Activated CD4-positive, alpha-beta T cell treated with anti-CD3 and anti-CD28 coated beads, Interleukin-2, amount 50 U/mL, for 1 hour (primary cell): ENCODE results near the gene RSPO1.

Source experiments
- DNase-seq: peaks from one replicate; pipeline ENCODE4 v3.0.0-alpha.2; 2020

The RSPO1 gene

DNA sequence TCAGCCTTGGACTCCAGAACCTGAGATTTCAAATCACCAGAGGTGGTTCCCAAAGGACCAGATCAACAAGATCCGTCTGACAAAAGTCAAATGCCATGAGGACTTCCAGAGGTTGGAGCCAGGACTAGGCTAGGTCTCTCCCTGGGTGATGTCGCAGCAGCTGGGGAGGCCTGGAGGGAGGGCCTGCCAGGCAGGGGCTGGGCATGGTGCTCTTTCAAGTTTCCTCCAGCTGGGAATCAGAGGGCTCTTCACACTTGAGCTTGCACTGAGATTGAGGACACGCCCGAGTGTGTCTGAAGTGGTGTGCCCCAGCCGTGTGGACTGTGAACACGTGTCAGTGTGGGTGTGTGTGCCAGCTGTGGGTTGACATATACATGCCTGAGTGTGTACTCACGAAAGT lies 21.3 kb upstream of the RSPO1 start:
- DNase-seq, result no peak

GRCh38 chr1:37655274-37655673 lies 20.6 kb upstream of the RSPO1 start:
- DNase-seq, result no peak

- no peak for DNase-seq
Observed at GRCh38 chr1:37653906-37654305, 19.2 kb upstream of the RSPO1 start.

DNA sequence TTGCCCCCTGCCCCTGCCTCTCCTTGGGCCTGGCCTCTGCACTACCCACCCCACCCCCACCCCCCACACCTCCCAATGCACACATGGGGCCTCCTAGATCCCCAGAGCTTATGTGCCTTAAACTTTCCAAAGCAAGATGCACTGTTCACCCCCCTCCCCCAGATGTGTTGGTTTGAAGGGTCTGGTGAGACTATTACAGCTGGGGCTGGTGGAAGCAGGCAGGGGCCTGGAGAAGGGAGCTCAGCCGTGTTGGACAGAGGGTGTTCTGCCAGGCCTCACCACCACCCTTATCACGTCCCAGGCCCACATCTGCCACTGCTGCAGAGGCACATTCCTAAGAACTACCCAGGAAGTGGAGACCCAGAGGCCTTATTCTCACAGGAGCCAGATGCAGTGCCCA lies 18.3 kb upstream of the RSPO1 start:
- DNase-seq, result no peak

DNA sequence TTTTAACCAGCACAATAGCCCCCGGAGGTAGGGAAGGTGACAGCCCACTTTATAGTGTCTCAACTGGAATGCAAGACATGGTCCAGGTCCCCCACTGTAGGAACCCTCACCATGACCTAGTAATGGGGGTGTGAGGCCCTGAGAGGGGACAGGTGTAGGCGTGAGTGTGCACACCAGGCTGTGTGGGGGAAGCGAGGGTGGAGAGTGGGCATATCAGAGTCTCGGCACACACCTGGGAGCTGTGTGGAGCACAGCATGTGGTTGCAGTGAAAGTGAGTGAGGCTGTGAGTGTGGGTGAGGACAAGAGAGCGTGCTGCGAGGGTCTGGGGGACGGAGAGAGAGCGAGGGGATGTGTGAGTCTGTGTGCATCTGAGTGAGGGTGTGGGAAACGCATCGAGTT lies 17.1 kb upstream of the RSPO1 start:
- DNase-seq, result no peak

DNA sequence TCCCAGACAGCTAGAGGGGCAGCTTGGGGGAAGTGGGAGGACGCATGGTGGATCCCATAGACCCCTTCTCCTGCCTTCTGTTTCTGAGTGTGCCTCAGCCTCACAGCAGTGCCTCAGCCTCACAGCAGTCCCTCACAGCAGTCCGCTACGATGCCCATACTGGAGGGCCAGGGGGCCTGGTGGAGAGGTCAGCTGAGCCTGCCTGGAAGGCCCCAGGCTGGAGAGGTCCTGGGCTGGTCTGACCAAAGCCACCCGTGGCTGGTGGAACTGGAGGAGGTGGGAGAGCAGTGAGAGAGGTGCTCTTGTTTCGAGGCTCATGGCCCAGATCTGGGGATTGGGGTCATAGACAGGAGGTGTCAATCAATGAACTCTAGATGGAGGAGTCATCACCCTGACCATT lies 16.0 kb upstream of the RSPO1 start:
- DNase-seq, result no peak

GRCh38 chr1:37650173-37650572 lies 15.5 kb upstream of the RSPO1 start:
- DNase-seq, result no peak

GRCh38 chr1:37647281-37647680 lies 12.6 kb upstream of the RSPO1 start:
- DNase-seq, result no peak

DNA sequence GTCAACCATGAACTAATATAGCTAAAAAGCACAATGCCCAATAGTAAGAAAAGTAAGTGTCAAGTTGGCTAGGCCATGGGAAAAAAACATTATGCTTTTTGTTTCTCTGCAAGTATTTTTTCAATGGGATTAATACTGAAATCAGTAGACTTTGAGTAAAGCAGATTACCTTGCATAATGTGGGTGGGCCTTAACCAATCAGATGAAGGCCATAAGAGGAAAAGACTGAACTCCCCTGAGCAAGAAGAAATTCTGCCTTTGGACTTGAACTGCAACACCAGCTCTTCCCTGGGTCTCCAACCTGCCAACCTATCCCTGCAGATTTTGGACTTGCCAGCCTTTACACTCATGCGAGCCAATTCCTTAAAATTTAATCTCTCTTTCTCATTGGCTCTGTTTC lies 6.4 kb upstream of the RSPO1 start:
- no peak for DNase-seq

DNA sequence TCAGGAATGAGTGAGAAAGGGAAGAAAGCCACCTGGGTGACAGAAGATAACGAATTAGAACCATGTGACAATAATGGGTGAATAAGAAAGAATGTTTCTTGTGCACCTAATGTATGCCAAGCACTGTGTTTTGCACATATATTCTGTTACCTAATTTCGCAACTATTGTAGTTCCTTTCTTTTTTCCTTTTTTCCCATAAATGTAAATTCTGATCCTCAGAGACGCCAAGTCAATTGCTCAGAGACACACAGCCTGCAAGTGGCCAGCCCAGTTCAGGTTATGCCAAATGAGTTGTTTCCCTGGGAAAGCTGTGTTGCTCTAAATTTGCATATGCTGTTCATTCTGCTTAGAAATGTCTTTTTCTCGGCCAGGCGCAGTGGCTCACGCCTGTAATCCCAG lies 1.7 kb upstream of the RSPO1 start:
- no peak for DNase-seq

- DNase-seq, result no peak
Observed at GRCh38 chr1:37634992-37635902, 555 bp upstream of the RSPO1 start.

DNA sequence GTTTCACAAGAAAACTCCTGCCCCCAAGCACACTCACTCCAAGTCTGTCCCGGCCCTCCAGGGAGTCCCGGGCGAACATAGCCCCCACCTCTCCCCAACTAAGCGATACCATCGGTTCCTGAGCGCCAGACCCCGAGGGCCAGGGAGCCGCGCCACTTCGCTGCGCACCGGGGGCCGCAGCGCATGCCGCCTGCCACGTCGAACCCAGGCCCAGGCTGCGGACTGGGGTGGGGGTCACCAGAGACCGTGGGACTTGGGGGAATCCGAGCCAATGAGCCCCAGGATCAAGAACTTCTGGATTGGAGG lies 801 bp downstream of the RSPO1 start:
- DNase-seq, result no peak

GRCh38 chr1:37633040-37633937 lies 1.4 kb downstream of the RSPO1 start:
- no peak for DNase-seq

DNA sequence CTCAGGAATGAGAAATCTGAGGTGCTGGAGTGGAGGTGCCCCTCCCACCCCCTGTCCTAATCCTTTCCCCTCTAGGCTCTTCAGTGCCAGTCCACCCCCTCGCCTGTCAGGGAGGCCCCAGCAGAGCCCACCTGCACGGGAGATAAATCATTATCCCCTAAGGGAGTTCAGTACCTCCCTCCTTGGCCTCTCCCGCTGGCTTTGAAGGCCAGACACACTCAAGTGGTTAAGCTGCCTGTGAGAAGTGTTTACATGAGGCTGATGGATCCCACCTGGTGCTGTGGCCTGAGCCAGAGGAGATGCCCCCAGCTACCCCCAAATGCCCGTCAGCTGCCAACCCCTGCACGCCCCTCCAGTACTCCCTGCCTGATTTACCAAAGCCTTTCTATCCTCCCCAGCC lies 3.7 kb downstream of the RSPO1 start:
- no peak for DNase-seq

GRCh38 chr1:37630426-37631028 lies 4.2 kb downstream of the RSPO1 start:
- no peak for DNase-seq

- no peak for DNase-seq
Observed at GRCh38 chr1:37629726-37630425, 4.8 kb downstream of the RSPO1 start.

- no peak for DNase-seq
Observed at GRCh38 chr1:37629008-37629407, 5.7 kb downstream of the RSPO1 start.

GRCh38 chr1:37628026-37628556 lies 6.6 kb downstream of the RSPO1 start:
- DNase-seq, result no peak

DNA sequence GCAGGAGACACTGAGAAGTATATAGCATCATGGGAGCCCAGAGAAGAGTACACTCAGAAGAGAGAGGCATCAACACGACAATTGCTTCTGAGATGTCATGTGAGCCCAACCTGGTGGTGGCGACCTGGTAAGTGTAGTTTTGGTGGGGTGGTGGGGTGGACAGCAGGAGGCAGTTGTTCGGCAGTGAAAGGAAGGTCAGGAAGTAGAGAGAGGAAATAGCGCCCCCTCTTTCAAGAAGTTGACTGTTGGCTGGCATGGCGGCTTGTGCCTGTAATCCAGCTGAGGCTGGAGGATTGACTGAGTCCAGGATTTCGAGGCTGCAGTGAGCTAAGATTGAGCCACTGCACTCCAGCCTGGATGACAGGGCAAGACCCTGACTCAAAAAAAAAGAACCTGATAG lies 12.6 kb downstream of the RSPO1 start:
- DNase-seq, result no peak

GRCh38 chr1:37621326-37621870 lies 13.3 kb downstream of the RSPO1 start:
- no peak for DNase-seq

GRCh38 chr1:37620707-37621106 lies 14.0 kb downstream of the RSPO1 start:
- DNase-seq, result no peak

DNA sequence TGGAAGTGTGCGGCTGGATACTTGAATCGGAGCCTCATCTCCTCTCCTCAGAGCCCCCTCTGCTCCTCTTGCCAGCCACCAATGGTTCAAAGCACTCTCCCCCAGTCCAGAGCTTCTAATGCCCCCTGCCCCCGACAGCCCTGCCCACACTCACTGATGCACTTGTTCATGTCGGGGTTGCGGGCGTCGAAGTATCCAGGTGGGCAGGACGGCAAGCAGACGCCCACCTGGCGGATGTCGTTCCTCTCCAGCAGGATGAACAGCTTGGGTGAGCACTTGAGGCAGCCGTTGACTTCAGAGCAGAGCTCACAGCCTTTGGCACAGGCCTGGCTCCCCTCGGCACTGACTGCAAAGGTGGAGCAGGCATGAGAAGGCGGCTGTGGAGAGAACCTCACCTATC lies 18.4 kb downstream of the RSPO1 start:
- no peak for DNase-seq

DNA sequence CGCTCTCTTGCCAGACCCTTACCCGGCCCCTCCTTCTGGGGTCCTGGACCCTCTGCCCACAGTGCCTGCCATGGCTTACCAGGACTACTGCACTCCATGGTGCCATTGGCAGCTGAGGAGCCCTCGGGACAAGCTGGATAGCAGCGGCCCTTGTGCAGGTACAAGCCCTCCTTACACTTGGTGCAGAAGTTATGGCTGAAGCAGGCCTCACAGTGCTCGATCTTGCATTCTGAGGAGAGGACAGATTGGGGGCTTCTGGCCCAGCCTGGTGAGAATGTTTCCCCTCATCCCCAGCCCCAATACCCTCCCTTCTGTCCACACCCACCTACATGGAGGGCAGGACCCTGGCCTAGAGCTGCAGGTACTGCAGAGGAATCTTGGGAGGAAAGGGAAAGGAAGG lies 20.6 kb downstream of the RSPO1 start:
- DNase-seq, result no peak
